HepG2 (cell line): ENCODE data around the gene CLDN9. TPM values are rescaled to one million over a fixed set of nuclear protein-coding genes. Genes with fewer than 3 reads are reported as not detected.
A peak's percentile ranks its signal among the peaks of the same experiment; 100 is the strongest.

ENCODE experiments used
- FOXP1 ChIP-seq, 2 experiments: fragments of 450-650 bp in 1 of 2; IDR thresholded peaks; 2 replicates each; pipeline ENCODE4 v1.6.1; 2017 to 2018; ENCODE audit warnings: antibody characterized with exemption in 1 of 2
- KDM5B ChIP-seq: sonication (generic); formaldehyde crosslinking; IDR thresholded peaks from 2 replicates; pipeline ENCODE4 v1.4.0; 2020; ENCODE audit warnings: missing genetic modification reagents, mild to moderate bottlenecking, borderline replicate concordance
- KDM6A ChIP-seq: IDR thresholded peaks from 2 replicates; pipeline ENCODE4 v1.6.1; 2016; ENCODE audit warnings: low read depth
- NR1H2 ChIP-seq: sonication (generic); formaldehyde crosslinking; IDR thresholded peaks from 2 replicates; pipeline ENCODE4 v1.8.1; 2022; ENCODE audit warnings: low read depth, missing genetic modification reagents, borderline replicate concordance
- RARG ChIP-seq: sonication (generic); formaldehyde crosslinking; IDR thresholded peaks from 2 replicates; pipeline ENCODE4 v1.4.0; 2020; ENCODE audit warnings: low read depth, mild to moderate bottlenecking, missing genetic modification reagents
- REPIN1 ChIP-seq: sonication (generic); formaldehyde crosslinking; IDR thresholded peaks from 2 replicates; pipeline ENCODE4 v1.8.0; 2022; ENCODE audit warnings: missing genetic modification reagents, low read depth, mild to moderate bottlenecking, borderline replicate concordance
- STAT5B ChIP-seq: sonication (generic); formaldehyde crosslinking; IDR thresholded peaks from 2 replicates; pipeline ENCODE4 v1.4.0; 2020; ENCODE audit warnings: missing genetic modification reagents
- TSC22D2 ChIP-seq: sonication (generic); formaldehyde crosslinking; IDR thresholded peaks from 2 replicates; pipeline ENCODE4 v1.5.1; 2020; ENCODE audit warnings: missing genetic modification reagents, mild to moderate bottlenecking, borderline replicate concordance
- ZFP41 ChIP-seq: sonication (generic); formaldehyde crosslinking; IDR thresholded peaks from 2 replicates; pipeline ENCODE4 v1.4.0; 2020; ENCODE audit warnings: mild to moderate bottlenecking, missing genetic modification reagents, borderline replicate concordance
- ZNF232 ChIP-seq: sonication (generic); formaldehyde crosslinking; IDR thresholded peaks from 2 replicates; pipeline ENCODE4 v1.4.0; 2020; ENCODE audit warnings: missing genetic modification reagents, borderline replicate concordance
- ZNF33B ChIP-seq: sonication (generic); formaldehyde crosslinking; IDR thresholded peaks from 2 replicates; pipeline ENCODE4 v1.5.1; 2020; ENCODE audit warnings: mild to moderate bottlenecking, missing genetic modification reagents
- ZNF572 ChIP-seq: sonication (generic); formaldehyde crosslinking; IDR thresholded peaks from 2 replicates; pipeline ENCODE4 v1.5.1; 2020; ENCODE audit warnings: mild to moderate bottlenecking, missing genetic modification reagents
- polyA plus RNA-seq, 8 experiments: library from polyadenylated mRNA; depleted of rRNA in 3 of 8; stranded (reverse) in 7 of 8; unstranded in 1 of 8; fragments of >200 nt; fragmentation: Illumina TruSeq in 4 of 8; extraction: Trizol in 4 of 8; gene quantifications; 2 replicates each; pipeline versions ENCODE4 v1.2.1 to v1.2.3, GENCODE V29; 2011 to 2016; ENCODE audit warnings: low read depth in 4 of 8, missing spikeins in 1 of 8, mixed read lengths in 1 of 8; ENCODE audit not compliant: insufficient read depth in 1 of 8
- total RNA-seq, 5 experiments: library from RNA; depleted of rRNA; stranded (reverse); fragments of >200 nt; fragmentation: Illumina TruSeq; extraction: Trizol; gene quantifications; 2 replicates each; pipeline ENCODE4 v1.2.3, GENCODE V29; 2016; ENCODE audit warnings: low read depth in 1 of 5
- TF ChIP-seq, protein P1 (sequence below): fragments of 450-650 bp; IDR thresholded peaks from 2 replicates; pipeline ENCODE4 v1.6.1; 2016
- TF ChIP-seq, protein P2 (sequence below): sonication (generic); formaldehyde crosslinking; IDR thresholded peaks from 2 replicates; pipeline ENCODE4 v1.4.0; 2020; ENCODE audit warnings: low read depth, missing genetic modification reagents
- TF ChIP-seq, protein P3 (sequence below): sonication (generic); formaldehyde crosslinking; IDR thresholded peaks from 2 replicates; pipeline ENCODE4 v1.5.1; 2020; ENCODE audit warnings: mild to moderate bottlenecking, missing genetic modification reagents, borderline replicate concordance
- TF ChIP-seq, protein P4 (sequence below): sonication (generic); formaldehyde crosslinking; IDR thresholded peaks from 2 replicates; pipeline ENCODE4 v1.5.0; 2020; ENCODE audit warnings: missing genetic modification reagents

Gene CLDN9
- total and polyA plus RNA-seq, 2 of the 13 experiments (the other 11 are each of a cell fraction or from before 2014, with no cell fraction given), result 0.15 to 0.26 TPM

DNA sequence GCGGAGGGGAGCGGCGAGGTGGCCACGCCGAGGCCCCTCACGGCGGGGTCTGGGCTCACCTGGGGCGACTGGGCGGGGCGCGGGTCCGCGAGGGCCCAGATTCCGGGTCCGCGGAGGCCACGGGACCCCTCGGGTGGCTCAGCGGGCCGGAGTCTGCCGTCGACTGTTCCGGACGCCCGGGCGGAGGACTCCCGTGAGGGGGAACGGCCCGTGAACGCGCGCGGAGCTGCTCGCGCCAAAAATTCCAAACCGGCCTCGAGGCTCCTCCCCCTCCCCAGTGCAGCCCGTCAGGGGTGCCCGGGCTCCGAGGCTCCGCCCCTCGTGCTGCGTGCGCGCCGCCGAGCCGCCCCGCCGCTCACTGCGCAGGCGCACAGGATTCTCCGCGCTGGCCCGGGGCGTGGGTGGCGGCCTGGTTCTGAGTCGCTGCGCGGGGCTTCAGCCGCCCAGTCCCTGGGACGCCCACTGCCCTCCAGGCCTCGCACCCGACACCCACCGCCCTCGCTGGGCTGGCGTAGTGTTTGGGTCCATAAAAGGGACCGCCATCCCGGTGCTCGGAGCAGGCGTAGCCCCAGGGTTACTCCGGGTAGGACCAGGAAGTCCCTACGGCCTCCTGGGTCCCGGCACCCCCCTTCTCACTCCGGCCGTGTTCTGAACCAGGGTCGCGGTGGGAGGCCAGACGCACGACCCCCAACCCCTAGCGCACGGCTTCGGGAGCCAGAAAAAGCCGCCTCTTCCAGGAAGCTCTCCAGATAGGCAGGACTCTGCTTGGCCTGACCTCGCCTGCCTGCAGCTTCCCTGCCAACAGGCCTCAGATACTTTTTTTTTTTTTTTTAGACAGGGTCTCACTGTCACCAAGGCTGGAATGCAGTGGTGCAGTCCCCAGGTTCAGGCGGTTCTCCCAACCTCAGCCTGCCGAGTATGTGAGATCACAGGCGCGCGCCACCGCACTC is 32.2 kb upstream of the CLDN9 start, which contains the start of gene PKMYT1 (continued):
- TF ChIP-seq, protein P1, sequence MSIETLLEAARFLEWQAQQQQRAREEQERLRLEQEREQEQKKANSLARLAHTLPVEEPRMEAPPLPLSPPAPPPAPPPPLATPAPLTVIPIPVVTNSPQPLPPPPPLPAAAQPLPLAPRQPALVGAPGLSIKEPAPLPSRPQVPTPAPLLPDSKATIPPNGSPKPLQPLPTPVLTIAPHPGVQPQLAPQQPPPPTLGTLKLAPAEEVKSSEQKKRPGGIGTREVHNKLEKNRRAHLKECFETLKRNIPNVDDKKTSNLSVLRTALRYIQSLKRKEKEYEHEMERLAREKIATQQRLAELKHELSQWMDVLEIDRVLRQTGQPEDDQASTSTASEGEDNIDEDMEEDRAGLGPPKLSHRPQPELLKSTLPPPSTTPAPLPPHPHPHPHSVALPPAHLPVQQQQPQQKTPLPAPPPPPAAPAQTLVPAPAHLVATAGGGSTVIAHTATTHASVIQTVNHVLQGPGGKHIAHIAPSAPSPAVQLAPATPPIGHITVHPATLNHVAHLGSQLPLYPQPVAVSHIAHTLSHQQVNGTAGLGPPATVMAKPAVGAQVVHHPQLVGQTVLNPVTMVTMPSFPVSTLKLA, result peak; percentile 40; the same call in 1 of the 2 replicates
- TF ChIP-seq, protein P2, sequence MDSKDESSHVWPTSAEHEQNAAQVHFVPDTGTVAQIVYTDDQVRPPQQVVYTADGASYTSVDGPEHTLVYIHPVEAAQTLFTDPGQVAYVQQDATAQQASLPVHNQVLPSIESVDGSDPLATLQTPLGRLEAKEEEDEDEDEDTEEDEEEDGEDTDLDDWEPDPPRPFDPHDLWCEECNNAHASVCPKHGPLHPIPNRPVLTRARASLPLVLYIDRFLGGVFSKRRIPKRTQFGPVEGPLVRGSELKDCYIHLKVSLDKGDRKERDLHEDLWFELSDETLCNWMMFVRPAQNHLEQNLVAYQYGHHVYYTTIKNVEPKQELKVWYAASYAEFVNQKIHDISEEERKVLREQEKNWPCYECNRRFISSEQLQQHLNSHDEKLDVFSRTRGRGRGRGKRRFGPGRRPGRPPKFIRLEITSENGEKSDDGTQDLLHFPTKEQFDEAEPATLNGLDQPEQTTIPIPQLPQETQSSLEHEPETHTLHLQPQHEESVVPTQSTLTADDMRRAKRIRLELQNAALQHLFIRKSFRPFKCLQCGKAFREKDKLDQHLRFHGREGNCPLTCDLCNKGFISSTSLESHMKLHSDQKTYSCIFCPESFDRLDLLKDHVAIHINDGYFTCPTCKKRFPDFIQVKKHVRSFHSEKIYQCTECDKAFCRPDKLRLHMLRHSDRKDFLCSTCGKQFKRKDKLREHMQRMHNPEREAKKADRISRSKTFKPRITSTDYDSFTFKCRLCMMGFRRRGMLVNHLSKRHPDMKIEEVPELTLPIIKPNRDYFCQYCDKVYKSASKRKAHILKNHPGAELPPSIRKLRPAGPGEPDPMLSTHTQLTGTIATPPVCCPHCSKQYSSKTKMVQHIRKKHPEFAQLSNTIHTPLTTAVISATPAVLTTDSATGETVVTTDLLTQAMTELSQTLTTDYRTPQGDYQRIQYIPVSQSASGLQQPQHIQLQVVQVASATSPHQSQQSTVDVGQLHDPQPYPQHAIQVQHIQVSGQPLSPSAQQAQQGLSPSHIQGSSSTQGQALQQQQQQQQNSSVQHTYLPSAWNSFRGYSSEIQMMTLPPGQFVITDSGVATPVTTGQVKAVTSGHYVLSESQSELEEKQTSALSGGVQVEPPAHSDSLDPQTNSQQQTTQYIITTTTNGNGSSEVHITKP, result no peak
- TF ChIP-seq ZNF572 (CRISPR knock-in tag) (0 out of 2 replicates have a peak, but pooled peaks have one; percentile 1), NR1H2 (CRISPR knock-in tag) (no peak), KDM6A (no peak), ZNF232 (CRISPR knock-in tag) (no peak), FOXP1 (IDR thresholded peaks at IDR 0.05) (no peak), FOXP1 (CRISPR knock-in tag; IDR thresholded peaks at IDR 0.05) (no peak), TSC22D2 (no peak), ZNF33B (CRISPR knock-in tag) (peak; percentile 56; the same call in 1 of the 2 replicates), STAT5B (no peak), RARG (CRISPR knock-in tag) (no peak), REPIN1 (no peak), KDM5B (CRISPR knock-in tag) (no peak; the same call in none of the 2 replicates), ZFP41 (CRISPR knock-in tag) (no peak)
- TF ChIP-seq, protein P3, sequence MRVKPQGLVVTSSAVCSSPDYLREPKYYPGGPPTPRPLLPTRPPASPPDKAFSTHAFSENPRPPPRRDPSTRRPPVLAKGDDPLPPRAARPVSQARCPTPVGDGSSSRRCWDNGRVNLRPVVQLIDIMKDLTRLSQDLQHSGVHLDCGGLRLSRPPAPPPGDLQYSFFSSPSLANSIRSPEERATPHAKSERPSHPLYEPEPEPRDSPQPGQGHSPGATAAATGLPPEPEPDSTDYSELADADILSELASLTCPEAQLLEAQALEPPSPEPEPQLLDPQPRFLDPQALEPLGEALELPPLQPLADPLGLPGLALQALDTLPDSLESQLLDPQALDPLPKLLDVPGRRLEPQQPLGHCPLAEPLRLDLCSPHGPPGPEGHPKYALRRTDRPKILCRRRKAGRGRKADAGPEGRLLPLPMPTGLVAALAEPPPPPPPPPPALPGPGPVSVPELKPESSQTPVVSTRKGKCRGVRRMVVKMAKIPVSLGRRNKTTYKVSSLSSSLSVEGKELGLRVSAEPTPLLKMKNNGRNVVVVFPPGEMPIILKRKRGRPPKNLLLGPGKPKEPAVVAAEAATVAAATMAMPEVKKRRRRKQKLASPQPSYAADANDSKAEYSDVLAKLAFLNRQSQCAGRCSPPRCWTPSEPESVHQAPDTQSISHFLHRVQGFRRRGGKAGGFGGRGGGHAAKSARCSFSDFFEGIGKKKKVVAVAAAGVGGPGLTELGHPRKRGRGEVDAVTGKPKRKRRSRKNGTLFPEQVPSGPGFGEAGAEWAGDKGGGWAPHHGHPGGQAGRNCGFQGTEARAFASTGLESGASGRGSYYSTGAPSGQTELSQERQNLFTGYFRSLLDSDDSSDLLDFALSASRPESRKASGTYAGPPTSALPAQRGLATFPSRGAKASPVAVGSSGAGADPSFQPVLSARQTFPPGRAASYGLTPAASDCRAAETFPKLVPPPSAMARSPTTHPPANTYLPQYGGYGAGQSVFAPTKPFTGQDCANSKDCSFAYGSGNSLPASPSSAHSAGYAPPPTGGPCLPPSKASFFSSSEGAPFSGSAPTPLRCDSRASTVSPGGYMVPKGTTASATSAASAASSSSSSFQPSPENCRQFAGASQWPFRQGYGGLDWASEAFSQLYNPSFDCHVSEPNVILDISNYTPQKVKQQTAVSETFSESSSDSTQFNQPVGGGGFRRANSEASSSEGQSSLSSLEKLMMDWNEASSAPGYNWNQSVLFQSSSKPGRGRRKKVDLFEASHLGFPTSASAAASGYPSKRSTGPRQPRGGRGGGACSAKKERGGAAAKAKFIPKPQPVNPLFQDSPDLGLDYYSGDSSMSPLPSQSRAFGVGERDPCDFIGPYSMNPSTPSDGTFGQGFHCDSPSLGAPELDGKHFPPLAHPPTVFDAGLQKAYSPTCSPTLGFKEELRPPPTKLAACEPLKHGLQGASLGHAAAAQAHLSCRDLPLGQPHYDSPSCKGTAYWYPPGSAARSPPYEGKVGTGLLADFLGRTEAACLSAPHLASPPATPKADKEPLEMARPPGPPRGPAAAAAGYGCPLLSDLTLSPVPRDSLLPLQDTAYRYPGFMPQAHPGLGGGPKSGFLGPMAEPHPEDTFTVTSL (CRISPR knock-in tag), result 0 out of 2 replicates have a peak, but pooled peaks have one; percentile 51
- TF ChIP-seq, protein P4, sequence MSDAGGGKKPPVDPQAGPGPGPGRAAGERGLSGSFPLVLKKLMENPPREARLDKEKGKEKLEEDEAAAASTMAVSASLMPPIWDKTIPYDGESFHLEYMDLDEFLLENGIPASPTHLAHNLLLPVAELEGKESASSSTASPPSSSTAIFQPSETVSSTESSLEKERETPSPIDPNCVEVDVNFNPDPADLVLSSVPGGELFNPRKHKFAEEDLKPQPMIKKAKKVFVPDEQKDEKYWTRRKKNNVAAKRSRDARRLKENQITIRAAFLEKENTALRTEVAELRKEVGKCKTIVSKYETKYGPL, result peak; percentile 59; the same call in 1 of the 2 replicates
